GM23338 (cell line): Measurements from ENCODE around the gene RBKS. TPM values are rescaled to one million over a fixed set of nuclear protein-coding genes. Genes with fewer than 3 reads are reported as not detected.

ENCODE experiments used
- ATAC-seq: fragments of 200-7000 bp; cut with Tn5 transposase; 3 replicates; pipeline ENCODE4 v1.9.1; 2020
- DNase-seq: peaks from one replicate; pipeline ENCODE4 v3.0.0-alpha.2; 2015; ENCODE audit warnings: low spot score
- H2AFZ ChIP-seq: fragments of 200-600 bp; sonication (generic); 2 replicates; pipeline ENCODE4 v1.8.0; 2016; ENCODE audit warnings: antibody characterized with exemption, mild to moderate bottlenecking, moderate library complexity
- H3F3A ChIP-seq: fragments of 200-600 bp; sonication (generic); replicated peaks from 2 replicates; pipeline ENCODE4 v1.8.0; 2017; ENCODE audit warnings: antibody characterized with exemption, mixed run types, low read depth
- H3K27ac ChIP-seq: fragments of 200-600 bp; sonication (generic); 2 replicates; pipeline ENCODE4 v1.6.1; 2016; ENCODE audit warnings: low read depth
- H3K27me3 ChIP-seq: fragments of 200-600 bp; sonication (generic); 2 replicates; pipeline ENCODE4 v1.8.0; 2016; ENCODE audit warnings: mild to moderate bottlenecking, mixed run types, moderate library complexity; ENCODE audit not compliant: insufficient read depth
- H3K36me3 ChIP-seq: fragments of 200-600 bp; sonication (generic); 2 replicates; pipeline ENCODE4 v1.8.0; 2016; ENCODE audit warnings: mild to moderate bottlenecking; ENCODE audit not compliant: insufficient read depth
- H3K4me1 ChIP-seq: fragments of 200-600 bp; sonication (generic); 2 replicates; pipeline ENCODE4 v1.8.0; 2016; ENCODE audit warnings: mild to moderate bottlenecking, moderate library complexity; ENCODE audit not compliant: insufficient read depth
- H3K4me2 ChIP-seq: fragments of 200-600 bp; sonication (generic); 2 replicates; pipeline ENCODE4 v1.7.1; 2017; ENCODE audit warnings: mixed run types
- H3K4me3 ChIP-seq: fragments of 200-600 bp; sonication (generic); 2 replicates; pipeline ENCODE4 v1.6.1; 2016; ENCODE audit warnings: mixed run types
- H3K79me2 ChIP-seq: fragments of 200-600 bp; sonication (generic); replicated peaks from 2 replicates; pipeline ENCODE4 v1.8.0; 2017; ENCODE audit warnings: mild to moderate bottlenecking; ENCODE audit not compliant: insufficient read depth
- H3K9me2 ChIP-seq: fragments of 200-600 bp; sonication (generic); 2 replicates; pipeline ENCODE4 v1.8.0; 2017; ENCODE audit not compliant: insufficient read depth
- H4K20me1 ChIP-seq: fragments of 200-600 bp; sonication (generic); replicated peaks from 2 replicates; pipeline ENCODE4 v1.8.0; 2017; ENCODE audit warnings: mild to moderate bottlenecking; ENCODE audit not compliant: insufficient read depth
- H3K27ac Mint-ChIP-seq: 2 replicates; pipeline ENCODE4 v1.8.0; 2020; ENCODE audit warnings: inconsistent platforms, mild to moderate bottlenecking, moderate library complexity, mixed read lengths
- H3K27me3 Mint-ChIP-seq: 3 replicates; pipeline ENCODE4 v1.8.0; 2022; ENCODE audit warnings: low read depth, mild to moderate bottlenecking, moderate library complexity, mixed read lengths, inconsistent platforms; ENCODE audit not compliant: insufficient read depth, poor library complexity
- H3K36me3 Mint-ChIP-seq: 3 replicates; pipeline ENCODE4 v1.8.0; 2021; ENCODE audit warnings: low read depth, mild to moderate bottlenecking, inconsistent platforms, moderate library complexity, mixed read lengths
- H3K4me1 Mint-ChIP-seq: 3 replicates; pipeline ENCODE4 v1.8.0; 2020; ENCODE audit warnings: mild to moderate bottlenecking, inconsistent platforms, mixed read lengths
- H3K4me3 Mint-ChIP-seq: 3 replicates; pipeline ENCODE4 v1.8.0; 2021; ENCODE audit warnings: moderate library complexity, mild to moderate bottlenecking, inconsistent platforms, mixed read lengths
- H3K9me3 Mint-ChIP-seq: 3 replicates; pipeline ENCODE4 v1.8.0; 2020; ENCODE audit warnings: moderate library complexity, mild to moderate bottlenecking, inconsistent platforms, mixed read lengths
- ETS1 ChIP-seq: IDR thresholded peaks from 2 replicates; pipeline ENCODE4 v1.6.1; 2016; ENCODE audit warnings: antibody characterized with exemption
- EZH2 ChIP-seq: fragments of 200-600 bp; sonication (generic); IDR thresholded peaks from one replicate; pipeline ENCODE4 v1.8.0; 2017; ENCODE audit warnings: antibody characterized with exemption, mild to moderate bottlenecking, low read depth; ENCODE audit not compliant: unreplicated experiment
- EZH2phosphoT487 ChIP-seq: fragments of 200-600 bp; sonication (generic); IDR thresholded peaks from one replicate; pipeline ENCODE4 v1.8.1; 2018; ENCODE audit warnings: antibody characterized with exemption; ENCODE audit not compliant: unreplicated experiment
- NANOG ChIP-seq: IDR thresholded peaks from 2 replicates; pipeline ENCODE4 v1.6.1; 2016; ENCODE audit warnings: antibody characterized with exemption, borderline replicate concordance
- REST ChIP-seq: IDR thresholded peaks from one replicate; pipeline ENCODE4 v1.6.1; 2018; ENCODE audit warnings: antibody characterized with exemption; ENCODE audit not compliant: unreplicated experiment
- ZNF114 ChIP-seq: fragments of 250-450 bp; sonication (Bioruptor Pico); IDR thresholded peaks from 2 replicates; pipeline ENCODE4 v1.5.0; 2020; ENCODE audit warnings: mild to moderate bottlenecking, moderate library complexity
- ZNF331 ChIP-seq: fragments of 250-450 bp; sonication (Bioruptor Pico); IDR thresholded peaks from 2 replicates; pipeline ENCODE4 v1.5.0; 2020; ENCODE audit warnings: low read depth, mild to moderate bottlenecking, moderate library complexity
- polyA plus RNA-seq: library from polyadenylated mRNA; unstranded; fragments of >200 nt; fragmentation: Nextera tagmentation; extraction: Ambion mirVana; gene quantifications from 2 replicates; pipeline ENCODE4 v1.2.1, GENCODE V29; 2016
- total RNA-seq: library from RNA; depleted of rRNA; stranded (reverse); fragments of >200 nt; shearing (Covaris generic); gene quantifications from 2 replicates; pipeline ENCODE4 v1.2.3, GENCODE V29; 2014

RBKS gene
- total and polyA plus RNA-seq, 2 experiments from 2014 or later = 1.3 to 1.5 TPM

- TF ChIP-seq REST = no peak
These were observed 26.3 kb upstream of the RBKS start (continued) for GRCh38 chr2:27916293-27916995.

GRCh38 chr2:27915874-27916273 lies 25.7 kb upstream of the RBKS start:
- Mint-ChIP-seq H3K27me3 (no peaks in the 10 kb centered on the region), H3K4me1 (no peaks in the 10 kb centered on the region), H3K9me3 (no peaks in the 10 kb centered on the region), H3K27ac (no peak overlapping the region), H3K4me3 (no peak overlapping the region), H3K36me3 (no peaks in the 10 kb centered on the region)
- Histone ChIP-seq H3K4me1 (peaks cover 7% of the 10 kb centered on the region; the same call in 1 of the 2 replicates), H2AFZ (no peak overlapping the region), H3K27ac (no peak overlapping the region), H3K27me3 (no peaks in the 10 kb centered on the region), H3K79me2 (no peaks in the 10 kb centered on the region), H3K9me2 (no peaks in the 10 kb centered on the region), H3K4me2 (no peak overlapping the region), H4K20me1 (no peaks in the 10 kb centered on the region), H3K4me3 (no peak overlapping the region), H3K36me3 (no peaks in the 10 kb centered on the region), H3F3A (no peaks in the 10 kb centered on the region)
- DNase-seq (no peak), ATAC-seq (no peak)
- TF ChIP-seq ETS1 (no peak), ZNF331 (CRISPR knock-in tag) (no peak), ZNF114 (CRISPR knock-in tag) (no peak), EZH2 (no peak), NANOG (no peak), REST (no peak), EZH2phosphoT487 (no peak)
